Stimulated activated CD8-positive, alpha-beta memory T cell treated with anti-CD3 and anti-CD28 coated beads, Interleukin-2, amount 100 ng/mL, for 48 hours (primary cell): ENCODE measurements around the gene ANKFN1.
A peak's percentile ranks its signal among the peaks of the same experiment; 100 is the strongest.

Experiments used
- DNase-seq, 2 donors: peaks; one replicate each; pipeline ENCODE4 v3.0.0-alpha.2; 2020; ENCODE audit warnings: low read depth in 2 of 2

Gene ANKFN1

GRCh38 chr17:56290101-56290801 lies 137.0 kb downstream of the ANKFN1 start:
- no peak for DNase-seq

- DNase-seq: no peak
These were observed 137.5 kb downstream of the ANKFN1 start for GRCh38 chr17:56290802-56291118.

GRCh38 chr17:56291226-56291805 lies 138.0 kb downstream of the ANKFN1 start:
- no peak for DNase-seq

GRCh38 chr17:56292010-56292409 lies 138.7 kb downstream of the ANKFN1 start:
- no peak for DNase-seq

- no peak for DNase-seq
These were observed 139.3 kb downstream of the ANKFN1 start for GRCh38 chr17:56292578-56292977.

- peak in 1 of 2 donors; percentile 8 for DNase-seq
These were observed 143.9 kb downstream of the ANKFN1 start for GRCh38 chr17:56297184-56297583.

GRCh38 chr17:56298846-56299245 lies 145.6 kb downstream of the ANKFN1 start:
- no peak for DNase-seq

- no peak for DNase-seq
These were observed 146.9 kb downstream of the ANKFN1 start for GRCh38 chr17:56300144-56300543.

GRCh38 chr17:56305007-56305406 lies 151.7 kb downstream of the ANKFN1 start:
- no peak for DNase-seq

GRCh38 chr17:56309897-56310296 lies 156.6 kb downstream of the ANKFN1 start:
- DNase-seq: no peak

GRCh38 chr17:56310782-56311181 lies 157.5 kb downstream of the ANKFN1 start:
- no peak for DNase-seq

GRCh38 chr17:56313201-56313600 lies 159.9 kb downstream of the ANKFN1 start:
- DNase-seq: no peak

- DNase-seq: no peak
These were observed 160.8 kb downstream of the ANKFN1 start for GRCh38 chr17:56314026-56314425.

- no peak for DNase-seq
These were observed 161.8 kb downstream of the ANKFN1 start for GRCh38 chr17:56314984-56315602.

- DNase-seq: no peak
These were observed 163.3 kb downstream of the ANKFN1 start for GRCh38 chr17:56316604-56317003.

- no peak for DNase-seq
These were observed 164.3 kb downstream of the ANKFN1 start for GRCh38 chr17:56317351-56318208.

- no peak for DNase-seq
These were observed 166.3 kb downstream of the ANKFN1 start for GRCh38 chr17:56319531-56319930.

- DNase-seq: no peak
These were observed 167.2 kb downstream of the ANKFN1 start for GRCh38 chr17:56320443-56320842.

- DNase-seq: no peak
These were observed 169.7 kb downstream of the ANKFN1 start for GRCh38 chr17:56322991-56323390.

- DNase-seq: no peak
These were observed 171.4 kb downstream of the ANKFN1 start for GRCh38 chr17:56324676-56325075.

GRCh38 chr17:56325313-56326000 lies 172.2 kb downstream of the ANKFN1 start:
- no peak for DNase-seq

- DNase-seq: no peak
These were observed 172.7 kb downstream of the ANKFN1 start for GRCh38 chr17:56326001-56326359.
